Activated naive CD4-positive, alpha-beta T cell treated with Interleukin-2 at 50 U/mL for 16 hours (primary cell): Measurements from ENCODE around the gene RNF43.

ENCODE experiments used
- DNase-seq: peaks from one replicate; pipeline ENCODE4 v3.0.0-alpha.2; 2020

Gene RNF43

GRCh38 chr17:58380207-58381123 is 36.9 kb downstream of the RNF43 start:
- DNase-seq = no peak

GRCh38 chr17:58379511-58379824 is 37.9 kb downstream of the RNF43 start:
- no peak for DNase-seq

- DNase-seq = no peak
These were observed 38.4 kb downstream of the RNF43 start for GRCh38 chr17:58378733-58379510.

- no peak for DNase-seq
These were observed 39.7 kb downstream of the RNF43 start for GRCh38 chr17:58377661-58378060.

GRCh38 chr17:58377093-58377601 is 40.2 kb downstream of the RNF43 start:
- no peak for DNase-seq

GRCh38 chr17:58376472-58377000 is 40.8 kb downstream of the RNF43 start:
- no peak for DNase-seq

- DNase-seq = no peak
These were observed 41.5 kb downstream of the RNF43 start for GRCh38 chr17:58375811-58376210.

GRCh38 chr17:58375256-58375655 is 42.1 kb downstream of the RNF43 start:
- DNase-seq = no peak

- DNase-seq = no peak
These were observed 43.4 kb downstream of the RNF43 start for GRCh38 chr17:58373923-58374322.

GRCh38 chr17:58373003-58373402 is 44.3 kb downstream of the RNF43 start:
- DNase-seq = no peak

- DNase-seq = no peak
These were observed 45.9 kb downstream of the RNF43 start for GRCh38 chr17:58371300-58371950.

- no peak for DNase-seq
These were observed 46.6 kb downstream of the RNF43 start for GRCh38 chr17:58370716-58371115.

- DNase-seq = no peak
These were observed 47.0 kb downstream of the RNF43 start for GRCh38 chr17:58370309-58370708.

- DNase-seq = no peak
These were observed 47.9 kb downstream of the RNF43 start for GRCh38 chr17:58369214-58370031.

- no peak for DNase-seq
These were observed 48.5 kb downstream of the RNF43 start for GRCh38 chr17:58368860-58369213.
